Measurements from ENCODE around the gene GARIN5A.

GARIN5A gene

DNA sequence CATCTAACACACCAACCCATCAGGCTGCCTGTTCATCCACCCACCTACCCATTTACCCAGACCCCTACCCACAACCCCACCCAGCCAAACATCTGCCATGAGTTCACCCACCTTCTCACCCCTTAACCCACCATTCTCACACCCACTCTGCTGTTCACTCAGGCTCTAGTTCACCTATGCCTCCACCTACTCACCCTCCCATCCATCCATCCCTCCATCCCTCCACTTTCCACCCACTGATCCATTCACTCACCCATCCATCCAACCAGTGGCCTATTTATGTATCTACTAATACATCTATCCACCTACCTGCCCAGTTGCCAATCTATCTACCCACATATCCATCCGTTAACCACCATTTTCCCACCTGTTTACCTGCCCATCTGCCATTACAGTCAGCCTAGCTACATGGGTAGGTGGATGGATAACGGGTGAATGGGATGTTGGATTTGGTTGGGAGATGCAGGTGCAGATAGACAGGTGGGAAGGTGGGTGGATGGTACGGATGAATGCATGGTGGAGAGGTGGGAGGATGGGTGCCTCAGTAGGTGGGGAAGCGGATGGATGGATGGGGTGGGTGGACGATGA is 38.7 kb downstream of the GARIN5A start:
- TF ChIP-seq CTCF (IDR thresholded peaks at IDR 0.05; ENCODE audit: low read depth, low read length, missing control alignments) = no peak
- in situ Hi-C loops (cut with HindIII; ENCODE audit: low sequenced_read_pairs) = no loop called here
- DNase-seq (ENCODE audit: low read depth) = no peak
- H3K4me3 ChIP-seq (ENCODE audit: low read depth, low read length) = no peak overlapping the region

- in situ Hi-C loops (cut with HindIII; ENCODE audit: low sequenced_read_pairs) = no loop called here
- no peak overlapping the region for H3K4me3 ChIP-seq (ENCODE audit: low read depth, low read length)
- no peak for DNase-seq (ENCODE audit: low read depth)
- TF ChIP-seq CTCF (IDR thresholded peaks at IDR 0.05; ENCODE audit: low read depth, low read length, missing control alignments) = no peak
Observed at GRCh38 chr19:50435627-50436026, 41.0 kb downstream of the GARIN5A start.

GRCh38 chr19:50435221-50435620 is 41.4 kb downstream of the GARIN5A start:
- in situ Hi-C loops (cut with HindIII; ENCODE audit: low sequenced_read_pairs) = no loop called here
- no peak overlapping the region for H3K4me3 ChIP-seq (ENCODE audit: low read depth, low read length)
- DNase-seq (ENCODE audit: low read depth) = no peak
- TF ChIP-seq CTCF (IDR thresholded peaks at IDR 0.05; ENCODE audit: low read depth, low read length, missing control alignments) = no peak

GRCh38 chr19:50434525-50434924 is 42.1 kb downstream of the GARIN5A start:
- DNase-seq (ENCODE audit: low read depth) = no peak
- in situ Hi-C loops (cut with HindIII; ENCODE audit: low sequenced_read_pairs) = no loop called here
- no peak overlapping the region for H3K4me3 ChIP-seq (ENCODE audit: low read depth, low read length)
- no peak for TF ChIP-seq CTCF (IDR thresholded peaks at IDR 0.05; ENCODE audit: low read depth, low read length, missing control alignments)

DNA sequence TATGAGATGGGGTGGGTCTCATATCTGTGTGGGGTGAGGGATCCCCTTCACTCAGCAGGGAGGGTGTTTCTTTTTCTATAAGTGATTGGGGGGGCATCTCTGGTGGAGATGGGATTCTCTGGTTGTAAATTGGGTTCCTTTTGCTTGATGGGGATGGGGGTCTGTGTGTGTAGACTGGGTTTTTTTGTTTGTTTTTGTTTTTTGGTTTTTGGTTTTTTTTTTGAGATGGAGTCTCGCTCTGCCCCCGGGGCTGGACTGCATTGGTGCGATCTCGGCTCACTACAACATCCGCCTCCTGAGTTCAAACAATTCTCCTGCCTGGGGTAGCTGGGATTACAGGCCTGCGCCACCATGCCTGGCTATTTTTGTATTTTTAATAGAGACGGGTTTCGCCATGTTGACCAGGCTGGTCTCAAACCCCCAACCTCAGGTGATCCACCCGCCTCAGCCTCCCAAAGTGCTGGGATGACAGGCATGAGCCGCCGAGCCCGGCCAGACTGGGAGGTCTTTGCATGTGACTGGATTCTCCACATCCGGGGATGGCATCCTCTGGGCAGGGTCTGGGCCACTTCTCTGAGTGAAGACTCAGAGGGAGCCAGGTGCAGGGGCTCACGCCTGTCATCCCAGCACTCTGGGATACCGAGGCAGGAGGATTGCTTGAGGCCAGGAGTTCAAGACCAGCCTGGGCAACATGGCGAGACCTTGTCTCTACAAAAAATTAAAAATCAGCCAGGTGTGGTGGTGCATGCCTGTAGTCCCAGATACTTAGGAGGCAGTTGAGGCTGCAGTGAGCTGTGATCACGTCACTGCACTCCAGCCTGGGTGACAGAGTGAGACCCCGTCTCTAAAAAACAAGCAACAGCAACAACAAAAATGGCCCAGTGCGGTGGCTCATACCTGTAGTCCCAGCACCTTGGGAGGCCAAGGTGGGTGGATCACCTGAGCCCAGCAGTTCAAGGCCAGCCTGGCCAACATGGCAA is 43.2 kb downstream of the GARIN5A start:
- DNase-seq (ENCODE audit: low read depth) = no peak
- TF ChIP-seq CTCF (IDR thresholded peaks at IDR 0.05; ENCODE audit: low read depth, low read length, missing control alignments) = no peak

GRCh38 chr19:50432221-50433028 is 44.2 kb downstream of the GARIN5A start, which contains the start of gene MYBPC2:
MYBPC2 (plus strand) TSS chr19:50432892; CDS start chr19:50432954, 62 bp downstream.
- H3K4me3 ChIP-seq (ENCODE audit: low read depth, low read length) = peak within 1 kb of the TSS; percentile 51
- no peak for TF ChIP-seq CTCF (IDR thresholded peaks at IDR 0.05; ENCODE audit: low read depth, low read length, missing control alignments)
- DNase-seq (ENCODE audit: low read depth) = no peak
- in situ Hi-C loops (cut with HindIII; ENCODE audit: low sequenced_read_pairs) = no loop called here

More for the DNA sequence above, 43.2 kb downstream of the GARIN5A start:
- in situ Hi-C loops (cut with HindIII; ENCODE audit: low sequenced_read_pairs) = no loop called here
- H3K4me3 ChIP-seq (ENCODE audit: low read depth, low read length) = no peak overlapping the region
